ENCODE measurements around the gene IL17C. TPM values are rescaled to one million over a fixed set of nuclear protein-coding genes. Genes with fewer than 3 reads are reported as not detected.

IL17C gene
- total and polyA plus RNA-seq, 2 of the 8 experiments (the other 6 are each of a cell fraction or from before 2014, with no cell fraction given): 1.1 to 1.9 TPM

DNA sequence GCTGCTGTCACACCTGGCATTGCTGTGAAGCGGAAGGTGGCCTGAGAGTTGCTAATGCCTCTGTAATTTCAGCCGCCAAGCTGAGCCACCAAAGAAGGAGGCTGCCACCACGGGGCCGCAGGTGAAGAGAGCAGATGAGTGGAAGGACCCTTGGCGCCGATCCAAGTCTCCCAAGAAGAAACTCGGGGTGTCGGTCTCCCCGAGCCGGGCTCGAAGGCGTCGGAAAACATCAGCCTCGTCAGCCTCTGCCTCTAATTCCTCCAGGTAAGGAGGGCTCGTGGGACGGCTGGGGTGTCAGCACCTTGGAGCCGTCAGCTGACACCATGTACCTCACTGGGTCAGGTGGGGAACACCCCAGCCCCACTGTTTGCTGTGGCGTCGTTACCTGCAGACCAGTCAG, 16.2 kb upstream of the IL17C start (continued):
- no peak for TF ChIP-seq PHF8 (conservative IDR thresholded peaks at IDR 0.05; ENCODE audit: low read depth, low read length)

Data from H1 (cell line).